Stimulated activated CD4-positive, alpha-beta T cell treated with anti-CD3 and anti-CD28 coated beads, TNF-alpha, amount 100 ng/mL, for 4 hours (primary cell): ENCODE results near the gene TRIM33.

ENCODE experiments used
- DNase-seq, 3 experiments: peaks; one replicate each; pipeline ENCODE4 v3.0.0-alpha.2; 2020; ENCODE audit warnings: low read depth in 3 of 3

Gene TRIM33

GRCh38 chr1:114511032-114511785 lies at the start of gene TRIM33:
TRIM33 (minus strand) TSS chr1:114511203; CDS start chr1:114511076, 127 bp downstream.
- DNase-seq, result peak; percentile 81 to 89 (median 84)

- DNase-seq, result no peak
Observed at GRCh38 chr1:114559356-114559755, 48.4 kb upstream of the TRIM33 start.

- no peak for DNase-seq
Observed at GRCh38 chr1:114558544-114558943, 47.5 kb upstream of the TRIM33 start.

- no peak for DNase-seq
Observed at GRCh38 chr1:114554577-114554976, 43.6 kb upstream of the TRIM33 start.

- no peak for DNase-seq
Observed at GRCh38 chr1:114552106-114552639, 41.2 kb upstream of the TRIM33 start.

GRCh38 chr1:114551400-114551799 lies 40.4 kb upstream of the TRIM33 start:
- DNase-seq, result no peak

GRCh38 chr1:114550336-114550735 lies 39.3 kb upstream of the TRIM33 start:
- no peak for DNase-seq

- DNase-seq, result no peak
Observed at GRCh38 chr1:114549137-114549536, 38.1 kb upstream of the TRIM33 start.

GRCh38 chr1:114547076-114547475 lies 36.1 kb upstream of the TRIM33 start:
- no peak for DNase-seq

GRCh38 chr1:114545796-114546195 lies 34.8 kb upstream of the TRIM33 start:
- no peak for DNase-seq

- DNase-seq, result no peak
Observed at GRCh38 chr1:114545315-114545714, 34.3 kb upstream of the TRIM33 start.

GRCh38 chr1:114540821-114541220 lies 29.8 kb upstream of the TRIM33 start:
- no peak for DNase-seq

- DNase-seq, result no peak
Observed at GRCh38 chr1:114540272-114540671, 29.3 kb upstream of the TRIM33 start.

GRCh38 chr1:114536043-114536442 lies 25.0 kb upstream of the TRIM33 start:
- no peak for DNase-seq

- no peak for DNase-seq
Observed at GRCh38 chr1:114535401-114535800, 24.4 kb upstream of the TRIM33 start.

- no peak for DNase-seq
Observed at GRCh38 chr1:114531094-114531493, 20.1 kb upstream of the TRIM33 start.

GRCh38 chr1:114530224-114530623 lies 19.2 kb upstream of the TRIM33 start:
- DNase-seq, result no peak

GRCh38 chr1:114524944-114525343 lies 13.9 kb upstream of the TRIM33 start:
- DNase-seq, result no peak

- DNase-seq, result no peak
Observed at GRCh38 chr1:114522264-114522575, 11.2 kb upstream of the TRIM33 start.

- no peak for DNase-seq
Observed at GRCh38 chr1:114521396-114522263, 10.6 kb upstream of the TRIM33 start.

GRCh38 chr1:114517348-114517747 lies 6.3 kb upstream of the TRIM33 start:
- no peak for DNase-seq

- DNase-seq, result no peak
Observed at GRCh38 chr1:114512595-114513280, 1.7 kb upstream of the TRIM33 start.
